K562 (cell line): Measurements from ENCODE around the gene NOTCH3. TPM values are rescaled to one million over a fixed set of nuclear protein-coding genes. Genes with fewer than 3 reads are reported as not detected.

Source experiments
- DIDO1 ChIP-seq: fragments of 450-650 bp; IDR thresholded peaks from 2 replicates; pipeline ENCODE4 v1.6.1; 2016; ENCODE audit warnings: low read depth, missing biosample characterization, missing genetic modification characterization
- E2F6 ChIP-seq, 2 experiments: IDR thresholded peaks; 2 replicates each; pipeline ENCODE4 v1.6.1; 2011; ENCODE audit warnings: borderline replicate concordance in 1 of 2, control low read depth in 1 of 2, low read depth in 1 of 2, low read length in 1 of 2, mild to moderate bottlenecking in 1 of 2, mixed read lengths in 1 of 2, moderate library complexity in 1 of 2; ENCODE audit not compliant: insufficient read depth in 1 of 2, insufficient read length in 1 of 2, poor library complexity in 1 of 2, severe bottlenecking in 1 of 2; ENCODE audit errors: extremely low read depth in 1 of 2
- ETS1 ChIP-seq: conservative IDR thresholded peaks from 2 replicates; pipeline ENCODE4 v1.6.1; 2011; ENCODE audit warnings: low read depth, mild to moderate bottlenecking, low read length; ENCODE audit not compliant: control insufficient read depth
- GTF3C2 ChIP-seq: IDR thresholded peaks from 3 replicates; pipeline ENCODE4 v1.6.1; 2011; ENCODE audit warnings: borderline replicate concordance, mild to moderate bottlenecking, moderate library complexity; ENCODE audit not compliant: insufficient read length; ENCODE audit errors: extremely low read depth
- HNRNPL ChIP-seq: fragments of 200-400 bp; formaldehyde crosslinking; IDR thresholded peaks from 2 replicates; pipeline ENCODE4 v1.6.1; 2017; ENCODE audit warnings: low read depth, mild to moderate bottlenecking, low read length
- HOXB6 ChIP-seq: fragments of 250-450 bp; sonication (Bioruptor Pico); IDR thresholded peaks from 2 replicates; pipeline ENCODE4 v1.5.1; 2022; ENCODE audit warnings: mild to moderate bottlenecking, borderline replicate concordance
- L3MBTL2 ChIP-seq: fragments of 450-650 bp; IDR thresholded peaks from 2 replicates; pipeline ENCODE4 v1.6.1; 2016; ENCODE audit warnings: mild to moderate bottlenecking, moderate library complexity
- NONO ChIP-seq, 2 experiments: fragments of 200-400 bp in 1 of 2; fragments of 450-650 bp in 1 of 2; formaldehyde crosslinking in 1 of 2; IDR thresholded peaks; 2 replicates each; pipeline ENCODE4 v1.6.1; 2017; ENCODE audit warnings: low read depth in 2 of 2, mild to moderate bottlenecking in 2 of 2, moderate library complexity in 2 of 2, low read length in 1 of 2
- NRF1 ChIP-seq, 2 experiments: fragments of 450-650 bp; IDR thresholded peaks in 1 of 2; conservative IDR thresholded peaks in 1 of 2; 2 replicates each; pipeline ENCODE4 v1.6.1; 2014; ENCODE audit warnings: mild to moderate bottlenecking in 2 of 2
- TAF9B ChIP-seq: fragments of 450-650 bp; IDR thresholded peaks from 2 replicates; pipeline ENCODE4 v1.6.1; 2018; ENCODE audit warnings: mild to moderate bottlenecking; ENCODE audit not compliant: partially characterized antibody
- YY1 ChIP-seq, 3 experiments: IDR thresholded peaks; 2 replicates each; pipeline ENCODE4 v1.6.1; 2011; ENCODE audit warnings: low read length in 2 of 3, mild to moderate bottlenecking in 2 of 3, moderate library complexity in 2 of 3, borderline replicate concordance in 1 of 3, control low read depth in 1 of 3, low read depth in 1 of 3; ENCODE audit not compliant: insufficient read depth in 3 of 3, insufficient replicate concordance in 2 of 3, control insufficient read depth in 1 of 3, insufficient read length in 1 of 3; ENCODE audit errors: extremely low read depth in 1 of 3
- ZMIZ1 ChIP-seq, 2 experiments: fragments of 150-350 bp in 1 of 2; IDR thresholded peaks; 2 replicates each; pipeline ENCODE4 v1.6.1; 2012 to 2016; ENCODE audit warnings: low read depth in 2 of 2, low read length in 2 of 2, mild to moderate bottlenecking in 1 of 2, moderate library complexity in 1 of 2
- ZNF696 ChIP-seq: fragments of 250-450 bp; sonication (Bioruptor Pico); conservative IDR thresholded peaks from 2 replicates; pipeline ENCODE4 v1.4.0; 2020; ENCODE audit warnings: mild to moderate bottlenecking, moderate library complexity
- ZNF77 ChIP-seq: fragments of 250-450 bp; sonication (Bioruptor Pico); IDR thresholded peaks from 2 replicates; pipeline ENCODE4 v1.5.0; 2020
- polyA plus RNA-seq, 8 experiments: library from polyadenylated mRNA; depleted of rRNA in 4 of 8; stranded (reverse) in 5 of 8; unstranded in 3 of 8; fragments of >200 nt; fragmentation: Nextera tagmentation in 2 of 8; fragmentation: Illumina TruSeq in 1 of 8; extraction: Ambion mirVana in 2 of 8; extraction: Trizol in 1 of 8; gene quantifications; 2 replicates each; pipeline versions ENCODE4 v1.2.1 to v1.2.3, GENCODE V29; 2011 to 2014; ENCODE audit warnings: inconsistent platforms in 1 of 8, missing spikeins in 1 of 8
- total RNA-seq, 7 experiments: library from RNA; depleted of rRNA in 6 of 7; stranded (reverse); fragments of >200 nt in 6 of 7; fragmentation: Illumina TruSeq in 2 of 7; extraction: Trizol in 2 of 7; gene quantifications; 2 replicates each; pipeline versions ENCODE4 v1.2.1 to v1.2.3, GENCODE V29; 2011 to 2021; ENCODE audit warnings: low replicate concordance in 1 of 7

NOTCH3 gene
- total and polyA plus RNA-seq, 9 of the 15 experiments (the other 6 are each of a cell fraction or from before 2014, with no cell fraction given), result under 0.01 to 1.2 (median 0.16) TPM

- TF ChIP-seq TAF9B (no peak), E2F6 (IDR thresholded peaks at IDR 0.05; ENCODE audit: borderline replicate concordance in 1 of 2, extremely low read depth in 1 of 2, insufficient read depth in 1 of 2, insufficient read length in 1 of 2, low read depth in 1 of 2, low read length in 1 of 2, poor library complexity in 1 of 2, severe bottlenecking in 1 of 2) (peak; percentile 65 to 74), GTF3C2 (no peak), DIDO1 (no peak), L3MBTL2 (peak; percentile 66; the same call in 1 of the 2 replicates), NONO (IDR thresholded peaks at IDR 0.05; ENCODE audit: low read depth in 2 of 2, low read length in 1 of 2) (peak in 1 of 2 experiments; percentile 71; a peak in 1 of 4 replicates), ETS1 (0 out of 2 replicates have a peak, but pooled peaks have one; percentile 45), YY1 (IDR thresholded peaks at IDR 0.05; ENCODE audit: borderline replicate concordance in 1 of 3, control insufficient read depth in 1 of 3, extremely low read depth in 1 of 3, insufficient read depth in 3 of 3, insufficient read length in 1 of 3, insufficient replicate concordance in 2 of 3, low read depth in 1 of 3, low read length in 2 of 3) (peak in 2 of 3 experiments; percentile 20 to 41), ZMIZ1 (IDR thresholded peaks at IDR 0.05; ENCODE audit: low read depth in 2 of 2, low read length in 2 of 2) (0 out of 4 replicates have a peak, but pooled peaks of 1 of the 2 experiments have one; percentile 30), HOXB6 (no peak), ZNF77 (no peak), ZNF696 (CRISPR knock-in tag) (no peak), NRF1 (conservative IDR thresholded peaks at IDR 0.05 in 1 of 2, IDR thresholded peaks at IDR 0.05 in 1 of 2) (0 out of 4 replicates have a peak, but pooled peaks of 1 of the 2 experiments have one; percentile 21), HNRNPL (no peak)
Measured at GRCh38 chr19:15177269-15178116, 23.3 kb downstream of the NOTCH3 start (continued).
